Liver (tissue), 3 donors: ENCODE data around the gene CDC45.

ENCODE experiments used
- CTCF ChIP-seq: fragments of 150-350 bp; IDR thresholded peaks from 2 replicates; pipeline ENCODE4 v1.5.1; 2017; ENCODE audit warnings: improper control_type of control experiment, low read depth, low read length; ENCODE audit not compliant: missing input control
- EGR1 ChIP-seq, 2 donors: IDR thresholded peaks; 2 replicates each; pipeline ENCODE4 v1.6.1; 2016 to 2018; ENCODE audit warnings: antibody characterized with exemption in 2 of 2, low read depth in 2 of 2
- JUND ChIP-seq, 2 donors: IDR thresholded peaks; 2 replicates each; pipeline ENCODE4 v1.6.1; 2016; ENCODE audit warnings: antibody characterized with exemption in 2 of 2
- MAX ChIP-seq: IDR thresholded peaks from 2 replicates; pipeline ENCODE4 v1.6.1; 2016; ENCODE audit warnings: antibody characterized with exemption
- REST ChIP-seq: IDR thresholded peaks from 2 replicates; pipeline ENCODE4 v1.6.1; 2016; ENCODE audit warnings: antibody characterized with exemption, mild to moderate bottlenecking
- RXRA ChIP-seq, 2 donors: IDR thresholded peaks; 2 replicates each; pipeline ENCODE4 v1.6.1; 2017 to 2018; ENCODE audit warnings: antibody characterized with exemption in 2 of 2, mild to moderate bottlenecking in 1 of 2
- SP1 ChIP-seq: IDR thresholded peaks from 2 replicates; pipeline ENCODE4 v1.6.1; 2018; ENCODE audit warnings: antibody characterized with exemption, mild to moderate bottlenecking
- TAF1 ChIP-seq: conservative IDR thresholded peaks from 2 replicates; pipeline ENCODE4 v1.6.1; 2016; ENCODE audit warnings: antibody characterized with exemption, mild to moderate bottlenecking
- YY1 ChIP-seq: IDR thresholded peaks from 2 replicates; pipeline ENCODE4 v1.6.1; 2016; ENCODE audit warnings: antibody characterized with exemption, mild to moderate bottlenecking
- donor health status: healthy.
- donor health status: healthy.

- no peak for TF ChIP-seq CTCF
- no peak for TF ChIP-seq SP1
- no peak for TF ChIP-seq MAX
- no peak for TF ChIP-seq JUND (IDR thresholded peaks at IDR 0.05)
- TF ChIP-seq RXRA (IDR thresholded peaks at IDR 0.05), result no peak
- no peak for TF ChIP-seq TAF1
- no peak for TF ChIP-seq EGR1 (IDR thresholded peaks at IDR 0.05; ENCODE audit: low read depth in 2 of 2)
- no peak for TF ChIP-seq REST
- no peak for TF ChIP-seq YY1
These were observed 69.7 kb downstream of the CDC45 start for GRCh38 chr22:19549428-19549827.
